ENCODE results near the gene ZNF804B. TPM values are rescaled to one million over a fixed set of nuclear protein-coding genes. Genes with fewer than 3 reads are reported as not detected.

The ZNF804B gene
- total and polyA plus RNA-seq, 9 of the 15 experiments (the other 6 are each of a cell fraction or from before 2014, with no cell fraction given) = 0.04 to 0.22 (median 0.09) TPM; not detected in 6

GRCh38 chr7:89123871-89124270, 364.4 kb downstream of the ZNF804B start:
- H3K4me1 ChIP-seq (replicated peaks in 1 of 2; ENCODE audit: control insufficient read depth in 2 of 2, insufficient read depth in 2 of 2, low read length in 2 of 2) = no peaks in the 10 kb centered on the region
- no peaks in the 10 kb centered on the region for H3K27me3 ChIP-seq (ENCODE audit: control insufficient read depth in 2 of 2, insufficient read depth in 2 of 2, low read length in 2 of 2)
- CTCF ChIA-PET (ENCODE audit: low intra/inter-chr PET ratio) = no interaction called here
- H3K36me3 ChIP-seq (ENCODE audit: control insufficient read depth, insufficient read depth, low read length) = no peaks in the 10 kb centered on the region
- no peak for DNase-seq (ENCODE audit: extremely low read depth in 1 of 4, low spot score in 3 of 4)
- no peaks in the 10 kb centered on the region for H3K9me3 ChIP-seq (replicated peaks; ENCODE audit: control insufficient read depth, insufficient read depth, low read depth, low read length)
- no peaks in the 10 kb centered on the region for H4K20me1 ChIP-seq (replicated peaks; ENCODE audit: control insufficient read depth, insufficient read depth, low read length)
- 0% methylated on average over 2 of the region's 2 CpGs for WGBS (ENCODE audit: insufficient coverage, low coverage, missing lambda C conversion rate)
- no peak overlapping the region for H3K4me3 ChIP-seq
- POLR2A ChIA-PET = no interaction called here
- no peak overlapping the region for H3K4me2 ChIP-seq (ENCODE audit: insufficient read depth, low read length)
- no peak overlapping the region for H3K9ac ChIP-seq (ENCODE audit: insufficient read depth in 1 of 2, low read depth in 2 of 2, low read length in 2 of 2)
- no peak overlapping the region for H2AFZ ChIP-seq (ENCODE audit: low read depth, low read length)
- intact Hi-C loops (cut with micrococcal nuclease) (no loop called here), in situ Hi-C loops (cut with MboI) (no loop called here)
- H3K9me1 ChIP-seq (ENCODE audit: control insufficient read depth, insufficient read depth, low read length) = no peaks in the 10 kb centered on the region
- no peak for FAIRE-seq
- TF ChIP-seq ZFX (CRISPR knock-in tag; IDR thresholded peaks at IDR 0.05) (no peak), HSF4 (CRISPR knock-in tag; IDR thresholded peaks at IDR 0.05; ENCODE audit: borderline replicate concordance) (no peak), OTX1 (CRISPR knock-in tag; IDR thresholded peaks at IDR 0.05) (no peak), HNRNPK (IDR thresholded peaks at IDR 0.05; ENCODE audit: low read depth, low read length, poor library complexity, severe bottlenecking) (no peak), ZNF644 (tag; IDR thresholded peaks at IDR 0.05; ENCODE audit: low read depth) (no peak), MNT (conservative IDR thresholded peaks at IDR 0.05) (no peak), DEAF1 (CRISPR knock-in tag; IDR thresholded peaks at IDR 0.05) (no peak), GMEB1 (CRISPR knock-in tag; IDR thresholded peaks at IDR 0.05) (no peak), ETV6 (IDR thresholded peaks at IDR 0.05; ENCODE audit: borderline replicate concordance in 1 of 2, low read depth in 2 of 2, low read length in 1 of 2) (no peak), ETV6 (CRISPR knock-in tag; IDR thresholded peaks at IDR 0.05; ENCODE audit: borderline replicate concordance) (no peak), ZBTB17 (CRISPR knock-in tag; IDR thresholded peaks at IDR 0.05) (no peak), JUN (IDR thresholded peaks at IDR 0.05; ENCODE audit: borderline replicate concordance, low read depth, low read length) (no peak), JUN (CRISPR knock-in tag; IDR thresholded peaks at IDR 0.05; ENCODE audit: borderline replicate concordance) (no peak), UBTF (IDR thresholded peaks at IDR 0.05; ENCODE audit: borderline replicate concordance in 1 of 2, low read depth in 2 of 2, low read length in 2 of 2) (no peak), SRSF9 (IDR thresholded peaks at IDR 0.05; ENCODE audit: borderline replicate concordance, low read depth, low read length) (no peak), ELF1 (tag; IDR thresholded peaks at IDR 0.05) (no peak)
- no peak overlapping the region for H3K27ac ChIP-seq (ENCODE audit: extremely low read depth, low read depth, low read length)
- no peaks in the 10 kb centered on the region for H3K79me2 ChIP-seq (ENCODE audit: control insufficient read depth, insufficient read depth, low read length)
- no TSS peak for BruUV-seq (replicated peaks)
- no peak for ATAC-seq

Data from K562 (cell line).